ENCODE measurements around the gene RIT2. TPM values are rescaled to one million over a fixed set of nuclear protein-coding genes. Genes with fewer than 3 reads are reported as not detected.

The RIT2 gene
- total RNA-seq, 1 donor from 2014 or later = not detected

GRCh38 chr18:42838546-42839145 is 276.8 kb downstream of the RIT2 start:
- Histone ChIP-seq H3K27ac (no peak overlapping the region), H3K4me2 (no peak overlapping the region), H3K4me3 (no peak overlapping the region), H3K27me3 (no peaks in the 10 kb centered on the region), H3F3A (ENCODE audit: low read depth) (no peaks in the 10 kb centered on the region), H2AFZ (replicated peaks) (no peak overlapping the region), H3K9me3 (ENCODE audit: low read depth) (no peaks in the 10 kb centered on the region), H3K36me3 (no peaks in the 10 kb centered on the region), H4K20me1 (ENCODE audit: low read depth) (no peaks in the 10 kb centered on the region), H3K79me2 (ENCODE audit: low read depth) (no peaks in the 10 kb centered on the region), H3K9ac (no peak overlapping the region), H3K4me1 (no peaks in the 10 kb centered on the region)
- no peak overlapping the region for H3K4me3 Mint-ChIP-seq
- DNase-seq (ENCODE audit: low spot score) = no peak
- no peaks in the 10 kb centered on the region for H3K9me3 Mint-ChIP-seq
- no peaks in the 10 kb centered on the region for H3K4me1 Mint-ChIP-seq
- no peaks in the 10 kb centered on the region for H3K36me3 Mint-ChIP-seq
- no peak overlapping the region for H3K27ac Mint-ChIP-seq
- TF ChIP-seq EZH2phosphoT487 (IDR thresholded peaks at IDR 0.05) = no peak
- no peak for TF ChIP-seq EZH2 (IDR thresholded peaks at IDR 0.05)
- no peak for TF ChIP-seq CTCF (IDR thresholded peaks at IDR 0.05)
- peaks cover 2% of the 10 kb centered on the region for H3K27me3 Mint-ChIP-seq (ENCODE audit: insufficient read depth, low read depth)

DNA sequence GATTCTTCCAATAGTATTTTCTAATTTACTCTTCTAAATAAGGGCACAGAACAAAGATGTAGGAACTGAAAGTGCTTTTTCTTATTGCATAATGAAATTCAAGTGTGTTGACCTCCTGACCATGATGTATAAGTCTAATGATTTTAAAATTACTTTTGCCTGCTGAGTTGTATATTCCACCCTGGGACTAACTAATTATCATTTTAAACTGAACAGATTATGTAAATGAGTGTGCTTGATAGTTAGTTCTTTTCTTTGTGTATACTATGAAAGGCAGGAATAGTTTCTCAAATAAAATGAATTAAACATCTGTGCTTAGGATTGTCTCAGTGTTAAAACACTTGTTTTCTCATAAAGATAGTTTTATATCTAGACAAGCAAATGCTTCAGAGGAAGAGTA is 284.5 kb downstream of the RIT2 start:
- Mint-ChIP-seq H3K27ac (no peak overlapping the region), H3K4me1 (peaks cover 13% of the 10 kb centered on the region), H3K9me3 (peaks cover 3% of the 10 kb centered on the region), H3K36me3 (no peaks in the 10 kb centered on the region), H3K27me3 (ENCODE audit: insufficient read depth, low read depth) (peaks cover 2% of the 10 kb centered on the region), H3K4me3 (no peak overlapping the region)
- Histone ChIP-seq H3K9ac (no peak overlapping the region), H3K9me3 (ENCODE audit: low read depth) (no peaks in the 10 kb centered on the region), H3K27ac (no peak overlapping the region), H3K27me3 (no peaks in the 10 kb centered on the region), H3K36me3 (no peaks in the 10 kb centered on the region), H4K20me1 (ENCODE audit: low read depth) (no peaks in the 10 kb centered on the region), H2AFZ (replicated peaks) (no peak overlapping the region), H3K79me2 (ENCODE audit: low read depth) (no peaks in the 10 kb centered on the region), H3K4me2 (no peak overlapping the region), H3F3A (ENCODE audit: low read depth) (no peaks in the 10 kb centered on the region), H3K4me3 (no peak overlapping the region), H3K4me1 (no peaks in the 10 kb centered on the region)
- TF ChIP-seq EZH2phosphoT487 (IDR thresholded peaks at IDR 0.05) = no peak
- TF ChIP-seq EZH2 (IDR thresholded peaks at IDR 0.05) = no peak
- no peak for TF ChIP-seq CTCF (IDR thresholded peaks at IDR 0.05)
- no peak for DNase-seq (ENCODE audit: low spot score)

- DNase-seq (ENCODE audit: low spot score) = no peak
- Histone ChIP-seq H3K9me3 (ENCODE audit: low read depth) (no peaks in the 10 kb centered on the region), H3K9ac (no peak overlapping the region), H3F3A (ENCODE audit: low read depth) (no peaks in the 10 kb centered on the region), H4K20me1 (ENCODE audit: low read depth) (no peaks in the 10 kb centered on the region), H3K4me2 (no peak overlapping the region), H3K27me3 (no peaks in the 10 kb centered on the region), H3K4me3 (no peak overlapping the region), H2AFZ (replicated peaks) (no peak overlapping the region), H3K36me3 (no peaks in the 10 kb centered on the region), H3K79me2 (ENCODE audit: low read depth) (no peaks in the 10 kb centered on the region), H3K4me1 (no peaks in the 10 kb centered on the region), H3K27ac (no peak overlapping the region)
- no peak overlapping the region for H3K27ac Mint-ChIP-seq
- no peak overlapping the region for H3K4me3 Mint-ChIP-seq
- H3K27me3 Mint-ChIP-seq (ENCODE audit: insufficient read depth, low read depth) = peaks cover 4% of the 10 kb centered on the region
- no peaks in the 10 kb centered on the region for H3K36me3 Mint-ChIP-seq
- H3K9me3 Mint-ChIP-seq = peaks cover 3% of the 10 kb centered on the region
- TF ChIP-seq CTCF (IDR thresholded peaks at IDR 0.05) = no peak
- no peak for TF ChIP-seq EZH2phosphoT487 (IDR thresholded peaks at IDR 0.05)
- no peak for TF ChIP-seq EZH2 (IDR thresholded peaks at IDR 0.05)
- H3K4me1 Mint-ChIP-seq = peaks cover 13% of the 10 kb centered on the region
Observed at GRCh38 chr18:42828881-42829280, 286.6 kb downstream of the RIT2 start.
